HCT116 (cell line): ENCODE results near the gene GFER. TPM values are rescaled to one million over a fixed set of nuclear protein-coding genes. Genes with fewer than 3 reads are reported as not detected.

ENCODE experiments used
- ATAC-seq: fragments of 200-7000 bp; cut with Tn5 transposase; 2 replicates; pipeline ENCODE4 v1.9.1; 2020; ENCODE audit warnings: mild to moderate bottlenecking, moderate library complexity
- BruUV-seq: library from RNA; stranded (reverse); fragments of 400-500 nt; replicated peaks from 2 replicates; lab custom pipeline; 2021; lab: Mats Ljungman, UMichigan
- CTCF ChIA-PET: fragments of 300-600 bp; sonication (Branson Sonifier 250); formaldehyde crosslinking; loops from one replicate; lab custom pipeline; 2021; ENCODE audit warnings: antibody characterized with exemption; lab: Charles Lee
- POLR2A ChIA-PET: fragments of 300-600, 350-600 bp; sonication (Branson Sonifier 250); formaldehyde crosslinking; loops from one replicate; lab custom pipeline; 2021; ENCODE audit warnings: antibody characterized with exemption; lab: Charles Lee
- RAD21 ChIA-PET, 2 experiments: fragments of 300-600 bp; sonication (Branson Sonifier 250); formaldehyde crosslinking; loops; one replicate each; lab custom pipeline; 2023; ENCODE audit warnings: low total read pairs in 2 of 2; ENCODE audit not compliant: uncharacterized antibody in 2 of 2, unreplicated experiment in 2 of 2, low non-redundant PET in 1 of 2; lab: Charles Lee
- DNase-seq: peaks from one replicate; pipeline ENCODE4 v3.0.0-alpha.2; 2010; ENCODE audit warnings: low read depth, low spot score
- H2AFZ ChIP-seq: fragments of 200-600 bp; shearing (Covaris generic), sonication (generic); 2 replicates; pipeline ENCODE4 v1.6.1; 2017; ENCODE audit warnings: low read depth, mixed run types, mixed read lengths, antibody characterized with exemption, low read length; ENCODE audit not compliant: poor library complexity, severe bottlenecking
- H3K27ac ChIP-seq: 2 replicates; pipeline ENCODE4 v1.5.1; 2012; ENCODE audit warnings: low read depth, low read length
- H3K27me3 ChIP-seq: fragments of 200-600 bp; sonication (generic); 2 replicates; pipeline ENCODE4 v1.6.1; 2016; ENCODE audit warnings: mixed run types, low read length, mixed read lengths; ENCODE audit not compliant: insufficient read depth
- H3K36me3 ChIP-seq, 2 experiments: fragments of 200-500 bp in 1 of 2; fragments of 200-600 bp in 1 of 2; sonication (Bioruptor generic) in 1 of 2; sonication (generic) in 1 of 2; 2 replicates each; pipeline versions ENCODE4 v1.5.1 to v1.6.1; 2014 to 2016; ENCODE audit warnings: low read length in 2 of 2, inconsistent platforms in 1 of 2, mixed read lengths in 1 of 2, mixed run types in 1 of 2; ENCODE audit not compliant: insufficient read depth in 2 of 2, control insufficient read depth in 1 of 2
- H3K4me1 ChIP-seq, 2 experiments: fragments of 200-600 bp in 1 of 2; sonication (generic) in 1 of 2; 2 replicates each; pipeline versions ENCODE4 v1.5.1 to v1.6.1; 2012 to 2017; ENCODE audit warnings: low read length in 2 of 2, inconsistent platforms in 1 of 2, mild to moderate bottlenecking in 1 of 2, mixed read lengths in 1 of 2, mixed run types in 1 of 2, moderate library complexity in 1 of 2; ENCODE audit not compliant: insufficient read depth in 2 of 2, control insufficient read depth in 1 of 2
- H3K4me2 ChIP-seq: fragments of 200-600 bp; sonication (generic); 2 replicates; pipeline ENCODE4 v1.6.1; 2017; ENCODE audit warnings: mixed run types, low read length, mixed read lengths
- H3K4me3 ChIP-seq, 2 experiments: fragments of 200-600 bp in 1 of 2; sonication (generic) in 1 of 2; replicated peaks in 1 of 2; 2 replicates each; pipeline ENCODE4 v1.5.1; 2011 to 2016; ENCODE audit warnings: low read length in 2 of 2, control low read depth in 1 of 2, low read depth in 1 of 2, mild to moderate bottlenecking in 1 of 2, mixed read lengths in 1 of 2, mixed run types in 1 of 2
- H3K79me2 ChIP-seq: fragments of 200-600 bp; sonication (generic); 2 replicates; pipeline ENCODE4 v1.6.1; 2017; ENCODE audit warnings: mild to moderate bottlenecking, mixed run types, low read length, moderate library complexity, mixed read lengths; ENCODE audit not compliant: insufficient read depth
- H3K9ac ChIP-seq: fragments of 200-600 bp; sonication (generic); 2 replicates; pipeline ENCODE4 v1.6.1; 2016; ENCODE audit warnings: low read length, mixed read lengths
- H3K9me2 ChIP-seq: fragments of 200-600 bp; sonication (generic), shearing (Covaris generic); 2 replicates; pipeline ENCODE4 v1.6.1; 2017; ENCODE audit warnings: mixed run types, mild to moderate bottlenecking, moderate library complexity; ENCODE audit not compliant: insufficient read depth
- H3K9me3 ChIP-seq, 2 experiments: fragments of 200-500 bp in 1 of 2; fragments of 200-600 bp in 1 of 2; sonication (Bioruptor generic) in 1 of 2; sonication (generic) in 1 of 2; 2 replicates each; pipeline ENCODE4 v1.6.1; 2014 to 2017; ENCODE audit warnings: low read length in 2 of 2, mixed read lengths in 2 of 2, inconsistent platforms in 1 of 2, low read depth in 1 of 2, mild to moderate bottlenecking in 1 of 2, mixed run types in 1 of 2, moderate library complexity in 1 of 2; ENCODE audit not compliant: control insufficient read depth in 1 of 2, insufficient read depth in 1 of 2
- H4K20me1 ChIP-seq: fragments of 200-600 bp; sonication (generic), shearing (Covaris generic); 2 replicates; pipeline ENCODE4 v1.6.1; 2017; ENCODE audit warnings: mixed run types, mild to moderate bottlenecking, moderate library complexity; ENCODE audit not compliant: insufficient read depth
- CBX3 ChIP-seq: IDR thresholded peaks from 2 replicates; pipeline ENCODE4 v1.6.1; 2012; ENCODE audit warnings: low read depth
- CTCF ChIP-seq, 3 experiments: fragments of 200-600 bp in 1 of 3; sonication (generic) in 1 of 3; IDR thresholded peaks in 2 of 3; conservative IDR thresholded peaks in 1 of 3; 2 replicates each; pipeline ENCODE4 v1.5.1; 2012 to 2017; ENCODE audit warnings: low read depth in 2 of 3, low read length in 2 of 3, antibody characterized with exemption in 1 of 3, borderline replicate concordance in 1 of 3, control low read depth in 1 of 3, mild to moderate bottlenecking in 1 of 3, mixed read lengths in 1 of 3, mixed run types in 1 of 3, moderate library complexity in 1 of 3; ENCODE audit not compliant: insufficient read depth in 1 of 3
- EZH2 ChIP-seq: fragments of 200-600 bp; sonication (generic); IDR thresholded peaks from 2 replicates; pipeline ENCODE4 v1.6.1; 2017; ENCODE audit warnings: antibody characterized with exemption, mixed run types
- FOSL1 ChIP-seq: IDR thresholded peaks from 2 replicates; pipeline ENCODE4 v1.6.1; 2012; ENCODE audit warnings: low read depth
- JUND ChIP-seq: IDR thresholded peaks from 2 replicates; pipeline ENCODE4 v1.6.1; 2012
- POLR2A ChIP-seq: IDR thresholded peaks from 2 replicates; pipeline ENCODE4 v1.7.0; 2011; ENCODE audit warnings: borderline replicate concordance; ENCODE audit not compliant: insufficient read depth, insufficient read length; ENCODE audit errors: extremely low read depth
- POLR2AphosphoS5 ChIP-seq: IDR thresholded peaks from 2 replicates; pipeline ENCODE4 v1.6.1; 2011; ENCODE audit warnings: mild to moderate bottlenecking, low read depth, low read length, moderate library complexity
- TCF7L2 ChIP-seq: IDR thresholded peaks from 2 replicates; pipeline ENCODE4 v1.7.0; 2011; ENCODE audit warnings: borderline replicate concordance, inconsistent platforms; ENCODE audit not compliant: insufficient read depth, insufficient read length; ENCODE audit errors: extremely low read depth
- YY1 ChIP-seq: IDR thresholded peaks from 2 replicates; pipeline ENCODE4 v1.6.1; 2011; ENCODE audit warnings: low read length, low read depth, moderate library complexity, mild to moderate bottlenecking; ENCODE audit not compliant: insufficient replicate concordance; ENCODE audit errors: extremely low read depth
- ZBTB33 ChIP-seq: IDR thresholded peaks from 2 replicates; pipeline ENCODE4 v1.6.1; 2011; ENCODE audit warnings: mild to moderate bottlenecking, low read length, moderate library complexity; ENCODE audit not compliant: insufficient replicate concordance; ENCODE audit errors: extremely low read depth
- ZFX ChIP-seq: fragments of 450-650 bp; IDR thresholded peaks from 2 replicates; pipeline ENCODE4 v1.6.1; 2017
- intact Hi-C: fragments of 100-400 bp; cut with micrococcal nuclease; formaldehyde crosslinking; loops from 2 replicates; pipeline ENCODE4 v1.10.0; 2022
- total RNA-seq: library from RNA; stranded (reverse); gene quantifications from one replicate; pipeline ENCODE4 v1.2.1, GENCODE V29; 2021; ENCODE audit not compliant: unreplicated experiment

The GFER gene
- total RNA-seq, 1 experiment from 2014 or later, result 47.3 TPM

- Histone ChIP-seq H3K79me2 (peaks cover 48% of the 10 kb centered on the region), H3K27me3 (no peaks in the 10 kb centered on the region), H4K20me1 (peaks cover 11% of the 10 kb centered on the region; the same call in 1 of the 2 replicates), H3K4me3 (peak within 1 kb of the TSS; percentile 81 to 89), H3K27ac (peak within 1 kb of the TSS; percentile 88), H3K9me3 (no peaks in the 10 kb centered on the region), H3K9ac (peak within 1 kb of the TSS; percentile 98), H3K9me2 (no peaks in the 10 kb centered on the region), H3K4me1 (peaks cover 8 to 41% of the 10 kb centered on the region in 2 experiments), H3K36me3 (peaks cover 6 to 20% of the 10 kb centered on the region in 2 experiments), H2AFZ (peak within 1 kb of the TSS; percentile 82), H3K4me2 (peak within 1 kb of the TSS; percentile 88)
- TF ChIP-seq POLR2A (peak; percentile 89), ZFX (peak; percentile 99), CBX3 (no peak), FOSL1 (no peak), CTCF (IDR thresholded peaks at IDR 0.05 in 2 of 3, conservative IDR thresholded peaks at IDR 0.05 in 1 of 3; ENCODE audit: borderline replicate concordance in 1 of 3, insufficient read depth in 1 of 3, low read depth in 2 of 3, low read length in 2 of 3) (peak in 2 of 3 experiments; percentile 60 to 61; a peak in 4 of 6 replicates), YY1 (peak; percentile 71), JUND (no peak), POLR2AphosphoS5 (peak; percentile 98), TCF7L2 (peak; percentile 69), EZH2 (no peak), ZBTB33 (peak; percentile 71)
- ChIA-PET CTCF (no interaction called here), POLR2A (interaction anchor here (1.2 to 3.2 kb wide), 3 partner anchors 20 to 196 kb away, joined by 3 to 14 read pairs (median 7); partner anchors contain the start of gene TRAF7), RAD21 (no interaction called here)
- intact Hi-C loops, result no loop called here
- peak; percentile 85 for DNase-seq
- peak; percentile 64 for ATAC-seq
- no TSS peak for BruUV-seq
Observed at GRCh38 chr16:1959269-1960039, 24.5 kb upstream of the GFER start, which contains the start of gene NDUFB10. Gene NDUFB10, plus strand, starts transcription at chr16:1959538. Its CDS starts 87 bp downstream, at chr16:1959625.
